AG09309 (cell line): ENCODE data around the gene PI16.

ENCODE experiments used
- DNase-seq: peaks from one replicate; pipeline ENCODE4 v3.0.0-alpha.2; 2010; ENCODE audit warnings: low read depth
- H3K4me3 ChIP-seq: 2 replicates; pipeline ENCODE4 v1.5.1; 2011; ENCODE audit warnings: mild to moderate bottlenecking, low read depth, low read length, moderate library complexity; ENCODE audit not compliant: control insufficient read depth
- TF ChIP-seq, protein P1 (sequence below): IDR thresholded peaks from 2 replicates; pipeline ENCODE4 v1.5.1; 2011; ENCODE audit warnings: mild to moderate bottlenecking, low read depth, low read length, inconsistent platforms; ENCODE audit not compliant: insufficient read depth, control insufficient read depth; ENCODE audit errors: missing control alignments

Gene PI16

DNA sequence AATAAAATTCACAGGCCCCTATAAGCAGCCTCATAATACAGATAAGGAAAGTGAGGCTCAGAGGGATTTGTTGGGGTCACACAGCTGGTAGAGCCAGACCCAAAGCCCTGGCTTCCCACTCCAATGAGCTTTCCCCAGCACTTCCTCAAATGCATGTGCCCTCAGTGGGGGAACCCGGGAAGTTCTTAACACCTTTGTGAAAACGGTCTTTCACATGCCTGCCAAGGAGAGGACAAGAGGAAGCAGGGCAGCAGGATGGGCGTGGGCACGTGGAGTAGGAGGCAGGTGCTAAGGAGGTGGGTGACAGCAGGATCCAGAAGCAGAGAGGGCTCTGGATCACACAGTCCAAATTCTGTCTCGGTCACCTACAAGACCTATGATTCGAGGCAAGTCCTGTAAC lies 598 bp downstream of the PI16 start:
- TF ChIP-seq, protein P1, sequence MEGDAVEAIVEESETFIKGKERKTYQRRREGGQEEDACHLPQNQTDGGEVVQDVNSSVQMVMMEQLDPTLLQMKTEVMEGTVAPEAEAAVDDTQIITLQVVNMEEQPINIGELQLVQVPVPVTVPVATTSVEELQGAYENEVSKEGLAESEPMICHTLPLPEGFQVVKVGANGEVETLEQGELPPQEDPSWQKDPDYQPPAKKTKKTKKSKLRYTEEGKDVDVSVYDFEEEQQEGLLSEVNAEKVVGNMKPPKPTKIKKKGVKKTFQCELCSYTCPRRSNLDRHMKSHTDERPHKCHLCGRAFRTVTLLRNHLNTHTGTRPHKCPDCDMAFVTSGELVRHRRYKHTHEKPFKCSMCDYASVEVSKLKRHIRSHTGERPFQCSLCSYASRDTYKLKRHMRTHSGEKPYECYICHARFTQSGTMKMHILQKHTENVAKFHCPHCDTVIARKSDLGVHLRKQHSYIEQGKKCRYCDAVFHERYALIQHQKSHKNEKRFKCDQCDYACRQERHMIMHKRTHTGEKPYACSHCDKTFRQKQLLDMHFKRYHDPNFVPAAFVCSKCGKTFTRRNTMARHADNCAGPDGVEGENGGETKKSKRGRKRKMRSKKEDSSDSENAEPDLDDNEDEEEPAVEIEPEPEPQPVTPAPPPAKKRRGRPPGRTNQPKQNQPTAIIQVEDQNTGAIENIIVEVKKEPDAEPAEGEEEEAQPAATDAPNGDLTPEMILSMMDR, result no peak
- no peak overlapping the region for H3K4me3 ChIP-seq
- no peak for DNase-seq

DNA sequence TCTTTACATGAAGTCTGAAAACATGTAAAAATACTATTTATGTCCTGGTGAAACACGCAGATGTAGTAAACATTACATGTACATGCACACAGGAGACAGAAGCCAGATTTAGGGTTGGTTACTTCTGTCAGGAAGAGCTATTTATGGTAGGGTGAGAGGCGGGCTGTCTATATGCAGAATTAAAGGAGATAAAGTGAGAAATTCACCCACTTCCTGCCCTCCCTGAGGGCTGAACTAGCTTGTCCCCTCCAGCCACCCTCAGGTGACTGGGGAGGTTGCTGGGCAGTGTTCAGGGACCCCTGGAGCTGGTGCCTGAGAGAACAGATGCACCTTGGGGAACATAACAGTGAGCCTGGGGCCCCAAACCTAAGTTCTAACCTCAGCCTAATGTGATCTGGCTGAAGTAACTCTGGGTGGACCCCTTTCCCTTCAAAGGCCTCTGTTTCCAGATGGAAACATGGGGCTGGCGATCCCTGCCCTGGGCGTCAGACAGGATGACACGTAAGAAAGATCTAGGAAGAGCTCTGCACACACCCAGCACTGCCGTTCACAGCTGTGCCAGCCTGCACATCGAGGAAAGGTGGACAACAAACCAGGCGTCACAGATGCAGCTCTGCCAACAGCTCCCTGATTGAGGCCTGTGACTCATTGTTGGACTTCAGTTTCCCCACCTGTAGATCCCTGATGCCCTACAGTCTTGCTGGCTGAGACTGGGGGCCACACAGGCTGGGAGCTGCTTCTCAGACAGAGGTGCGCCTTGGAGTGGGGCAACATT lies 1.3 kb downstream of the PI16 start:
- TF ChIP-seq, protein P1, result no peak
- H3K4me3 ChIP-seq, result no peak overlapping the region
- no peak for DNase-seq

DNA sequence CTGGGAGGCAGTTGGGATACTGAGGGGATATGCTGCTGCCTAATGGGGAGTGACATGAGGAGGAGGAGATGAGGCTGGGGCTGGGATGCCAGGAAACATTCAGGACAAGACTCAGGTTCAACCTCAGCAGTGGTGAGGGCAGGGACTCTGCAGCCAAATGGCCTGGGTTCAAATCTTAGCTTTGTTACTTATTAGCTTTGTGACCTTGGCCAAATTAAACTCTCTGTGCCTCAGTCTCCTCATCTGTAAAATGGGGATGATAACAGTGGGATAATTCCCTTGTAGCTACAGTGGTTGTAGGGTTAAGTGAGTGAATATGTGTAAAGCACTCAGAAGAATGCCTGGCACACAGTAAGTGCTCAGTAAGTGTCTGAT lies 1.9 kb downstream of the PI16 start:
- H3K4me3 ChIP-seq, result no peak overlapping the region
- no peak for DNase-seq
- TF ChIP-seq, protein P1, result no peak

DNA sequence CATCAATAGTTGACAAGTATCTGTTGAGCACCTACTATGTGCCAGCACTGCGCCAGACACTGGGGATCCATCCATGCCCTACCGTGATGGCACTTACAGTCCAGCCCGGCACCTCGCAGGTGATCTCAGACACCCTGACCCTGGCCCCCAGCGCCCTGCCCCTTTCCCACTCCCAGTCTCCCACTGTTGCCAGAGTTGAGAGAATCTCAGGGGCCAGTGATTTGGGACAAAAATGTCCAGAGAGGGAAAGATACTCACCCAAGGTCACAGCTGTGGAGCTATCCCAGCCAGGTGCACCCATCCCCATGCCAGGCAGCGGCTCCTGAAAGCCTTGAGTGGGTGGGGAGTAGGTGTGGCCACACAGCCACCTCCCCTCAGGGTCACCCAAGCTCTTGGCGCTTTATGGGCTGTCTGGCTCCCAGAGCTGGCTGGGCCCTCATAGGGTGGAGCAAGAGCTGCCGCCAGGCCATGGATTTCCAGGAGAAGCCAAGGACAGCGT lies 3.3 kb downstream of the PI16 start:
- DNase-seq, result no peak
- TF ChIP-seq, protein P1, result no peak

DNA sequence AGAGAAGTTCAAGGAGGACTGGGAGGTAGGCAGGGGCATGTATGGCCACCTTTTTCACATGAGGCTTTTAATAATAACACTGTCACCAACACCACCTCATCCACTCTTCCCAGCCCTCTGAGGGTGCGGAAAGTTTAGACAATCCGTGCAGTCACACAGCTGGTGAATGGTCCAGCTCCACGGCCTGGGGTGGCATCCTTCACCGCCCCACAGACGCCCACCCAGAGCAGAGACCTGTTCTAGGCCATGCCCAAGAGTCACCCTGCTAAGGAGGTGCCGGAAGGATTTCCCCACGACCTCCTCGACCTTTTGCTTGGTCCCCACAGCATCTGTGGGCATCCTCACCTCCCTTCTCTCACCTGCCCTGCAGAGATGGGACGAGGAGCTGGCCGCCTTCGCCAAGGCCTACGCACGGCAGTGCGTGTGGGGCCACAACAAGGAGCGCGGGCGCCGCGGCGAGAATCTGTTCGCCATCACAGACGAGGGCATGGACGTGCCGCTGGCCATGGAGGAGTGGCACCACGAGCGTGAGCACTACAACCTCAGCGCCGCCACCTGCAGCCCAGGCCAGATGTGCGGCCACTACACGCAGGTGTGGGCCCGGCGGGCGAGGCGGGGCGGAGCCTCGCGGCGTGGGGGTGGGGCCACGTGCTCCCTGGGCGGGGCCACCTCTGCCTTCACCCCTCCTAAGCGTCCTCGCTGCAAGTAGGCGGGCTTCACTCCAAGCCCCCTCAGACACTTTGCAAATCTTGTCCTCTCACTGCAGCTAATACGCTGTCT lies 4.4 kb downstream of the PI16 start:
- TF ChIP-seq, protein P1, result no peak
- no peak overlapping the region for H3K4me3 ChIP-seq
- DNase-seq, result no peak

More for the DNA sequence above, 3.3 kb downstream of the PI16 start:
- H3K4me3 ChIP-seq, result no peak overlapping the region

DNA sequence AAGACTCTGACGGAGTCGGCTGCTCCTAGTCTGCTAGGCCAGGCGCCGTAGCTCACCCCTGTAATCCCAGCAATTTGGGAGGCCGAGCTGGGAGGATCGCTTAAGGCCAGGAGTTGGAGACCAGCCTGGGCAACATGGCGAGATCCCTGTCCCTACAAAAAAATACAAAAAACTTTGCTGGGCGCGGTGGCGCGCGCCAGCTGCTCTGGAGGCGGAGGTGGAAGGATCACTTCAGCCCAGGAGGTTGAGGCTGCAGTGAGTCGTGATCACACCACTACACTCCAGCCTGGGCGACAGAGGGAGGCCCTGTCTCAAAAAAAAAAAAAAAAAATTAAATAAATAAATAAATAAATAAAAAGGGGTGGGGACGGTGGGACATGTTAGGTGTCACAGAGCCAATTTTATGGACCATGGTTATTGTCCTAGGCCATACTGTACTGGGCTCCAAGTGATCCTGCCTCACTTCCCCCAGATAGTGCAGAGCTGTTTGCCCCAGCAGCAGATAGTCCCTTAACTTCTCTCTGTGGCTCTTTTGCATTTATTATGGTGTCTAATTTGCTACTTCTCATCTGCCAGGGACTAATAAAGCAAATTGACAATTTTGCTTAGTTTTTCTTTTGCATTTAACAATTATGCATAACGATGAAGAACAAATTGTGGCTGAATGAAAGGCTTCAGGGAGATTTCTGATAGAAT lies 5.2 kb downstream of the PI16 start:
- TF ChIP-seq, protein P1, result no peak
- H3K4me3 ChIP-seq, result no peak overlapping the region
- no peak for DNase-seq
